PFSK-1 (cell line): ENCODE data around the gene LRRC4C.

ENCODE experiments used
- FOXP2 ChIP-seq: optimal IDR thresholded peaks from 2 replicates; pipeline ENCODE3; 2011; ENCODE audit warnings: borderline replicate concordance, control low read depth, inconsistent platforms; ENCODE audit not compliant: insufficient read depth; ENCODE audit errors: extremely low read length, extremely low read depth
- POLR2AphosphoS5 ChIP-seq: IDR thresholded peaks from 2 replicates; pipeline ENCODE4 v1.6.1; 2012; ENCODE audit warnings: low read depth, mild to moderate bottlenecking, control low read depth, low read length, moderate library complexity
- REST ChIP-seq, 2 experiments: IDR thresholded peaks; 2 replicates each; pipeline versions ENCODE4 v1.6.1 to v1.8.0; 2011 to 2012; ENCODE audit warnings: low read depth in 2 of 2, low read length in 2 of 2, control low read depth in 1 of 2, inconsistent platforms in 1 of 2, mild to moderate bottlenecking in 1 of 2, moderate library complexity in 1 of 2; ENCODE audit not compliant: insufficient read depth in 1 of 2
- SIN3A ChIP-seq: IDR thresholded peaks from 2 replicates; pipeline ENCODE4 v1.6.1; 2012; ENCODE audit warnings: mild to moderate bottlenecking, low read length, moderate library complexity, borderline replicate concordance; ENCODE audit not compliant: insufficient read depth
- TAF1 ChIP-seq: IDR thresholded peaks from 2 replicates; pipeline ENCODE4 v1.6.1; 2012; ENCODE audit warnings: low read length, control low read depth, borderline replicate concordance; ENCODE audit not compliant: insufficient read depth

GRCh38 chr11:40754297-40754696 is 705.2 kb downstream of the LRRC4C start:
- TF ChIP-seq REST (IDR thresholded peaks at IDR 0.05; ENCODE audit: insufficient read depth in 1 of 2, low read depth in 2 of 2, low read length in 2 of 2): no peak
- no peak for TF ChIP-seq SIN3A
- TF ChIP-seq POLR2AphosphoS5: no peak
- no peak for TF ChIP-seq TAF1
- no peak for TF ChIP-seq FOXP2
